Caco-2 (cell line): Measurements from ENCODE around the gene PSD. TPM values are rescaled to one million over a fixed set of nuclear protein-coding genes. Genes with fewer than 3 reads are reported as not detected.

ENCODE experiments used
- BruUV-seq: library from RNA; stranded (reverse); fragments of 400-500 nt; replicated peaks from 2 replicates; lab custom pipeline; 2021; lab: Mats Ljungman, UMichigan
- CTCF ChIA-PET: fragments of 300-600 bp; sonication (Branson Sonifier 250); formaldehyde crosslinking; loops from one replicate; lab custom pipeline; 2022; ENCODE audit warnings: antibody characterized with exemption; lab: Charles Lee
- POLR2A ChIA-PET: fragments of 300-600 bp; sonication (Branson Sonifier 250); formaldehyde crosslinking; loops from one replicate; lab custom pipeline; 2022; ENCODE audit warnings: antibody characterized with exemption; lab: Charles Lee
- DNase-seq, 2 experiments: peaks; one replicate each; pipeline versions ENCODE4 v3.0.0 to v3.0.0-alpha.2; 2020 to 2022
- H3K27me3 ChIP-seq: replicated peaks from 2 replicates; pipeline ENCODE4 v1.6.0; 2011; ENCODE audit warnings: low read length; ENCODE audit not compliant: control insufficient read depth, insufficient read depth
- H3K36me3 ChIP-seq: 2 replicates; pipeline ENCODE4 v1.5.1; 2011; ENCODE audit warnings: low read length; ENCODE audit not compliant: control insufficient read depth, insufficient read depth
- H3K4me1 ChIP-seq: fragments of 250-450 bp; sonication (Bioruptor Pico); 2 replicates; pipeline ENCODE4 v1.5.1; 2020; ENCODE audit warnings: mild to moderate bottlenecking
- H3K4me3 ChIP-seq: 2 replicates; pipeline ENCODE4 v1.5.1; 2011; ENCODE audit warnings: low read depth, mild to moderate bottlenecking, control low read depth, low read length
- H3K9me3 ChIP-seq: fragments of 250-450 bp; sonication (Bioruptor Pico); 2 replicates; pipeline ENCODE4 v1.5.1; 2020; ENCODE audit warnings: mild to moderate bottlenecking, moderate library complexity
- H3K27ac Mint-ChIP-seq: one replicate; pipeline ENCODE4 v1.8.0; 2022; ENCODE audit warnings: mixed read lengths; ENCODE audit not compliant: unreplicated experiment
- H3K27me3 Mint-ChIP-seq: one replicate; pipeline ENCODE4 v1.8.0; 2022; ENCODE audit warnings: mixed read lengths; ENCODE audit not compliant: insufficient read depth, unreplicated experiment
- H3K36me3 Mint-ChIP-seq: one replicate; pipeline ENCODE4 v1.8.0; 2022; ENCODE audit warnings: mild to moderate bottlenecking, mixed read lengths; ENCODE audit not compliant: insufficient read depth, unreplicated experiment
- H3K4me1 Mint-ChIP-seq: one replicate; pipeline ENCODE4 v1.8.0; 2022; ENCODE audit warnings: low read depth, mixed read lengths; ENCODE audit not compliant: unreplicated experiment
- H3K4me3 Mint-ChIP-seq: one replicate; pipeline ENCODE4 v1.8.0; 2022; ENCODE audit warnings: mild to moderate bottlenecking, moderate library complexity, mixed read lengths; ENCODE audit not compliant: unreplicated experiment
- H3K9me3 Mint-ChIP-seq: one replicate; pipeline ENCODE4 v1.8.0; 2022; ENCODE audit warnings: mixed read lengths; ENCODE audit not compliant: unreplicated experiment
- CTCF ChIP-seq, 2 experiments: fragments of 200-600 bp in 1 of 2; IDR thresholded peaks; 1 replicate in 1 of 2; 2 replicates in 1 of 2; pipeline versions ENCODE4 v1.5.1 to v1.8.0; 2011 to 2022; ENCODE audit warnings: antibody characterized with exemption in 1 of 2, control low read depth in 1 of 2, inconsistent platforms in 1 of 2, low read depth in 1 of 2, low read length in 1 of 2, mild to moderate bottlenecking in 1 of 2, moderate library complexity in 1 of 2; ENCODE audit not compliant: insufficient read depth in 1 of 2, severe bottlenecking in 1 of 2, unreplicated experiment in 1 of 2
- intact Hi-C: fragments of 100-400 bp; cut with micrococcal nuclease; formaldehyde crosslinking; loops from one replicate; pipeline ENCODE4 v1.10.0; 2022; ENCODE audit not compliant: unreplicated experiment
- total RNA-seq: library from RNA; stranded (reverse); gene quantifications from 2 replicates; pipeline ENCODE4 v1.2.3, GENCODE V29; 2022

The PSD gene
- total RNA-seq, 1 experiment from 2014 or later: 2.8 TPM

GRCh38 chr10:102395400-102396316 is 22.9 kb downstream of the PSD start, which contains the start of gene NFKB2:
NFKB2 (plus strand) TSS chr10:102395705; CDS start chr10:102395960, 255 bp downstream.
- H3K9me3 Mint-ChIP-seq: no peaks in the 10 kb centered on the region
- peak within 1 kb of the TSS; percentile 90 for H3K27ac Mint-ChIP-seq
- CTCF ChIA-PET: interaction anchor here (0.6 to 3.7 kb wide), 19 partner anchors 8 to 385 kb away, joined by 3 to 28 read pairs (median 4); partner anchors contain the start of genes FBXL15, GBF1, PITX3 and SUFU
- intact Hi-C loops: loop anchor here (2.0 kb wide), 1 partner anchor 165 kb away; no protein-coding TSS in a partner anchor
- Histone ChIP-seq H3K27me3 (no peaks in the 10 kb centered on the region), H3K4me1 (peaks cover 20% of the 10 kb centered on the region), H3K9me3 (no peaks in the 10 kb centered on the region), H3K36me3 (no peaks in the 10 kb centered on the region), H3K4me3 (peak within 1 kb of the TSS; percentile 75)
- TF ChIP-seq CTCF (IDR thresholded peaks at IDR 0.05; ENCODE audit: insufficient read depth in 1 of 2, low read depth in 1 of 2, low read length in 1 of 2, severe bottlenecking in 1 of 2, unreplicated experiment in 1 of 2): no peak
- POLR2A ChIA-PET: interaction anchor here (0.6 to 1.1 kb wide), 5 partner anchors 9 to 166 kb away, joined by 3 to 6 read pairs (median 4); partner anchors contain the start of genes ACTR1A and CUEDC2
- DNase-seq: peak; percentile 87 to 92
- H3K36me3 Mint-ChIP-seq: peaks cover 22% of the 10 kb centered on the region
- peaks cover 9% of the 10 kb centered on the region for H3K4me1 Mint-ChIP-seq
- H3K27me3 Mint-ChIP-seq: no peaks in the 10 kb centered on the region
- H3K4me3 Mint-ChIP-seq: peak within 1 kb of the TSS; percentile 90
- BruUV-seq: TSS peak; percentile 43

GRCh38 chr10:102394801-102395399 is 23.7 kb downstream of the PSD start:
- no peaks in the 10 kb centered on the region for H3K36me3 ChIP-seq
- no peaks in the 10 kb centered on the region for H3K27me3 ChIP-seq
- BruUV-seq: TSS peak; percentile 12
- ChIA-PET CTCF (interaction anchor here (0.6 to 3.7 kb wide), 14 partner anchors 9 to 225 kb away, joined by 3 to 28 read pairs (median 4); partner anchors contain the start of genes ACTR1A, CUEDC2, FBXL15 and GBF1), POLR2A (interaction anchor here (1.0 kb wide), 2 partner anchors 12 to 37 kb away, joined by 5 to 6 read pairs; partner anchors contain the start of gene CUEDC2)
- no peak for TF ChIP-seq CTCF (IDR thresholded peaks at IDR 0.05; ENCODE audit: insufficient read depth in 1 of 2, low read depth in 1 of 2, low read length in 1 of 2, severe bottlenecking in 1 of 2, unreplicated experiment in 1 of 2)
- intact Hi-C loops: loop anchor here (1.0 to 2.0 kb wide), 6 partner anchors 27 to 189 kb away; no protein-coding TSS in a partner anchor
- no peak for DNase-seq
- Mint-ChIP-seq H3K36me3 (peaks cover 22% of the 10 kb centered on the region), H3K9me3 (no peaks in the 10 kb centered on the region), H3K27me3 (no peaks in the 10 kb centered on the region), H3K4me3 (peak overlapping the region; percentile 90), H3K27ac (peak overlapping the region; percentile 90), H3K4me1 (peaks cover 10% of the 10 kb centered on the region)
- H3K4me3 ChIP-seq: peak overlapping the region; percentile 75
- peaks cover 17% of the 10 kb centered on the region for H3K4me1 ChIP-seq
- no peaks in the 10 kb centered on the region for H3K9me3 ChIP-seq
